Omental fat pad (tissue), 4 donors: ENCODE measurements around the gene HM13. TPM values are rescaled to one million over a fixed set of nuclear protein-coding genes. Genes with fewer than 3 reads are reported as not detected.

Source experiments
- ATAC-seq: fragments of 150-250 bp; one replicate; pipeline ENCODE4 v1.9.1; 2016; ENCODE audit warnings: mild to moderate bottlenecking, moderate library complexity; ENCODE audit not compliant: low FRiP score
- DNase-seq: peaks from one replicate; pipeline ENCODE4 v3.0.0-alpha.2; 2019; ENCODE audit warnings: low spot score
- CTCF ChIP-seq, 3 donors: fragments of 450-650 bp; IDR thresholded peaks; one replicate each; pipeline ENCODE4 v1.5.1; 2016 to 2017; ENCODE audit warnings: antibody characterized with exemption in 3 of 3, mild to moderate bottlenecking in 3 of 3, moderate library complexity in 2 of 3
- total RNA-seq, 4 donors: library from RNA; depleted of rRNA; stranded (reverse); fragments of >200 nt; gene quantifications; one replicate each; pipeline ENCODE4 v1.1.0, GENCODE V29; 2016

The HM13 gene
- total RNA-seq, 4 donors from 2014 or later, result 59.7 to 113 (median 83.4) TPM

DNA sequence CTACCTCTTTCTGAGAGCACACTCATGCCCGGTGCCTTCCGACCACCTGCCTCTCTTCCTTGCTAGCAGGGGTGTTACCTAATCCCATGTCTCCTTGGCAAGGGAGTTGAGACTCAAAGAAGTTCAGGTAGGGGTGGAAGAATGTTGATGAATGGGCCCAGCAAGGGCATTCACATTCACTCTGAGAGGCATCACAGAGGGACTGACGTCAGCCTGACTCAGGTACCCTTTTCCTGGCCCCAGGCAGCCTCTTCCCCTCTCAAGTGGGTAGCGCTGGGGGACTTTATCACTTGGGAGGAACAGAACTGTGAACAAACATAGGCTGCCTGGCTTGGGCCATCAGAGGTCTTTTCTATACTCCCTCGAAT, 35.3 kb downstream of the HM13 start:
- no peak for TF ChIP-seq CTCF (IDR thresholded peaks at IDR 0.05)
- ATAC-seq (no peak), DNase-seq (no peak)

GRCh38 chr20:31550099-31550498, 35.9 kb downstream of the HM13 start:
- ATAC-seq (no peak), DNase-seq (no peak)
- no peak for TF ChIP-seq CTCF (IDR thresholded peaks at IDR 0.05)

DNA sequence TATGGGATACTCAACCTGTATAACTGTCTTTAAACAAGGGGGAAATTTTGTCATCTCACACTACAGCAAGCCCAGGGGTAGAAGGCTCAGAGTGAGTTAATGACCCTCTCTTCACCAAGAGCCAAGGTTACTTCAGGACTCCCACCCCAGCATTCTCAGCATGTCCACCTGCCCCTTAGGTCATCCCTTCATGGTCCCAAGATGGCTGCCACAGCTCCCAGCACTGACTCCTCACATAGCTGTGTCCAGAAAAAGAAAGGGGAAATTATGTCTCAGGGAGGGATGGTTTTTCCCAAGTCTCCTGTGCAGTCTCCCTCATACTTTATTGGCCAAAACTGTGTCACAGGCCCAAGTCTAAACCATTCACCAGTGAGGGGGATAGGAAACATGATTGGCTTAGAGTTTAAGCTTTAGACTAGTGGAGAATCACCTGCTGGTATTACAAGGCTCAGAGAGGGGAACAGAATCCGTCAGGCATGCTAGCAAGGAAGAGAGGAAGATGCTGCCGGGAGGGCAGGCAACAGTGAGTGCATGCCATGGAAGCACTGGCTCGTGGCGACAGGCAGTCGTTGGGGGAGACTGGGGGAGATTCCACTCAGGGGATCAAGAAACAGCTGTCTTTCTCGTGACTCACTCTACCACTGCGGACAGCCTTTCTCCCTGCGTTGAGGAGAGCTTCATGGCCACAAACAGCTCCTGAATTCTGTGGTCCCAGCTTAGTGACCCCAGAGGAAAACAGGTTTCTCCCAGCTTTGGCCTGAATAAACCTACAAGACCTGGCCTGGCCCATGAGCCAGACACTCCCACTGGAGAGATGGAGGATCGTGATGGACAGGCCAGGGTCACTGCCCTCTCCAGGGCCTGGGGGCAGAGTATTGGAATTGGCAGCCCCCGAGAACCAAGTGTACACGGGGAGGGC, 37.2 kb downstream of the HM13 start:
- no peak for TF ChIP-seq CTCF (IDR thresholded peaks at IDR 0.05)
- no peak for ATAC-seq
- DNase-seq, result no peak

DNA sequence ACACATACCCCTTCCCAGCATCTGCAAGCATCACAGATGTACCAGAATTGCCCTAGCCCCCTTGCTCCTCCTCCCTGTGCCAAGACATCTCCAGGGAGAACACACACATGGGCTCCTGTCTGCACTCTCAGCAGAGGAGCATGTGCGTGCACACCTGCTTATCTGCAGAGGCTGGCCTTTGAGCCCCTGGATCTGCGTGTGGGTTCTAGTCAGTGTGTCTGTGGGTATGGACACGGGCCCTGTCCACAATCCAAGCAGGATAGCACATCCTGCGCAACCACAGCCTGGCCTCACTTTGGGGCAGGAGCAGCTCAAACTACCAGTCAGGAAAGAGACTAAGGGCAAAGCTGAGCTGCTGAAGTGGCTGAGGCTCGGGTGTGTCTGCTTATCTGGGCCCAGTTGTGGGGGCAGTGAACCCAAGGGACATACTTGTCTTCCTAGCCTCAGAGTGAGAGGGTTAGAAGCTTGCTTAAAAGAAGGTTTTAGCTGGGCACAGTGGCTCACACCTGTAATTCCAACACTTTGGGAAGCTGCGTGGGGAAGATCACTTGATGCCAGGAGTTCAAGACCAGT, 41.0 kb downstream of the HM13 start:
- no peak for TF ChIP-seq CTCF (IDR thresholded peaks at IDR 0.05)
- no peak for ATAC-seq

GRCh38 chr20:31559704-31560093, 45.5 kb downstream of the HM13 start:
- no peak for TF ChIP-seq CTCF (IDR thresholded peaks at IDR 0.05)
- ATAC-seq, result no peak
- DNase-seq, result no peak

More for the DNA sequence above, 41.0 kb downstream of the HM13 start:
- no peak for DNase-seq

- peak; percentile 58 for ATAC-seq
- TF ChIP-seq CTCF (IDR thresholded peaks at IDR 0.05), result peak in 1 of 3 donors; percentile 36
- peak; percentile 70 for DNase-seq
These were observed 46.0 kb downstream of the HM13 start for GRCh38 chr20:31560094-31560745.
